ENCODE measurements around the gene CELF5. TPM values are rescaled to one million over a fixed set of nuclear protein-coding genes. Genes with fewer than 3 reads are reported as not detected.
A peak's percentile ranks its signal among the peaks of the same experiment; 100 is the strongest.

CELF5 gene
- total and polyA plus RNA-seq, 2 experiments from 2014 or later: 5.6 to 10.6 TPM

DNA sequence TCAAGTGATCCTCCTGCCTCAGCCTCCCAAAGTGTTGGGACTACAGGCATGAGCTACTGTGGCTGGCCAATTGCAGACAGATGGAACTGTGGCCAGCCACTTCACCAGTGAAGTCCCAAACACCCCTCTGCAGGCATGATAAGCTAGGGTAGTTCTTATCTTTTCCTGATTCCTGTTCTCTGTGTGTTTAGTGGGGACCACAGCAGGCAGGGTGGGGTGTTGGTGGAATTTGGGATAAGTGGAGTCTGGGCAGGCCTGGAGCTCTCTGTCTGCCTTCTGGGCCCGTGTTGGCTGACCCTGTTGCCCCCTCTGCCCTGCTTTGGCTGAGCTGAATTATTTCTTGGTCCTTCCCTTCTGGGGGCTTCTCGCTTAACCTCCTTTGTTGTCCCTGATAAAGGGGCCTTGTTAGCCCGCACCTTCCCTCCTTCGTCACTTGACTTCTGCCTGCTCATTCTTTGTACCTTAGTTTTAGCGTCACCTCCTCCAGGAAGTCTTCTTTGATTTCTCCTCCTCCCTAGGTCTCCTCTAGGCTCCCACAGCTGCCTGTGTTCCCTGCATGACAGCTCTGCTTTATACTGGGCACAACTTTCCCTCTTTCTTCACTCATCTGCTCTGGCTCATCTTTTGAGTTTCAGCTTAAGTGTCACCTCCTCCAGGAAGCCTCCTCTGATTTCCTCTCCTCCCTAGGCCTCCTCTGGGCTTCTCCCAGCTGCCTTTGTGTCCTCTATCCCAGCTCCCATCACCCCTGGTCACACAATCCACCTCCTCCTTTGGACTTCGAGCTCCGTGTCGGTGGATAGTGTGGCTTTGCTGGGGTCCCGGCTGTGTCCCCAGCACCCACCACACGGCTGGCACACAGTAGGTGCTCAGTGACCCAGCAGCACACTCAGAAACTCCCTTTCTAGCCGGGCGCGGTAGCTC, 40.5 kb upstream of the CELF5 start:
- H3K4me3 Mint-ChIP-seq: peak overlapping the region; percentile 98
- no peaks in the 10 kb centered on the region for H3K27me3 ChIP-seq (ENCODE audit: insufficient read depth)
- H3K4me1 ChIP-seq (ENCODE audit: insufficient read depth): peaks cover 6% of the 10 kb centered on the region; the same call in 1 of the 2 replicates
- H3K27me3 Mint-ChIP-seq (ENCODE audit: insufficient read depth, low read depth, poor library complexity): peaks cover 17% of the 10 kb centered on the region
- DNase-seq (ENCODE audit: low spot score): no peak
- H3K79me2 ChIP-seq (replicated peaks; ENCODE audit: insufficient read depth): peaks cover 31% of the 10 kb centered on the region
- no peak overlapping the region for H3K4me3 ChIP-seq
- ATAC-seq: no peak
- H3K36me3 Mint-ChIP-seq (ENCODE audit: low read depth): peaks cover 4% of the 10 kb centered on the region; the same call in 2 of the 3 replicates
- no peak overlapping the region for H3K27ac Mint-ChIP-seq
- H3K27ac ChIP-seq (ENCODE audit: low read depth): no peak overlapping the region
- H3K36me3 ChIP-seq (ENCODE audit: insufficient read depth): no peaks in the 10 kb centered on the region
- H3K4me1 Mint-ChIP-seq: peaks cover 18% of the 10 kb centered on the region
- no peaks in the 10 kb centered on the region for H3K9me2 ChIP-seq (ENCODE audit: insufficient read depth)
- H4K20me1 ChIP-seq (replicated peaks; ENCODE audit: insufficient read depth): peaks cover 16% of the 10 kb centered on the region
- no peaks in the 10 kb centered on the region for H3F3A ChIP-seq (replicated peaks; ENCODE audit: low read depth)
- TF ChIP-seq, protein P1, sequence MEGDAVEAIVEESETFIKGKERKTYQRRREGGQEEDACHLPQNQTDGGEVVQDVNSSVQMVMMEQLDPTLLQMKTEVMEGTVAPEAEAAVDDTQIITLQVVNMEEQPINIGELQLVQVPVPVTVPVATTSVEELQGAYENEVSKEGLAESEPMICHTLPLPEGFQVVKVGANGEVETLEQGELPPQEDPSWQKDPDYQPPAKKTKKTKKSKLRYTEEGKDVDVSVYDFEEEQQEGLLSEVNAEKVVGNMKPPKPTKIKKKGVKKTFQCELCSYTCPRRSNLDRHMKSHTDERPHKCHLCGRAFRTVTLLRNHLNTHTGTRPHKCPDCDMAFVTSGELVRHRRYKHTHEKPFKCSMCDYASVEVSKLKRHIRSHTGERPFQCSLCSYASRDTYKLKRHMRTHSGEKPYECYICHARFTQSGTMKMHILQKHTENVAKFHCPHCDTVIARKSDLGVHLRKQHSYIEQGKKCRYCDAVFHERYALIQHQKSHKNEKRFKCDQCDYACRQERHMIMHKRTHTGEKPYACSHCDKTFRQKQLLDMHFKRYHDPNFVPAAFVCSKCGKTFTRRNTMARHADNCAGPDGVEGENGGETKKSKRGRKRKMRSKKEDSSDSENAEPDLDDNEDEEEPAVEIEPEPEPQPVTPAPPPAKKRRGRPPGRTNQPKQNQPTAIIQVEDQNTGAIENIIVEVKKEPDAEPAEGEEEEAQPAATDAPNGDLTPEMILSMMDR (conservative IDR thresholded peaks at IDR 0.05; ENCODE audit: low read depth in 2 of 2): no peak
- no peak for TF ChIP-seq JUNB (IDR thresholded peaks at IDR 0.05; ENCODE audit: unreplicated experiment)
- no peak for TF ChIP-seq EZH2 (IDR thresholded peaks at IDR 0.05; ENCODE audit: low read depth, unreplicated experiment)
- no peak for TF ChIP-seq NANOG (IDR thresholded peaks at IDR 0.05; ENCODE audit: borderline replicate concordance)
- no peak for TF ChIP-seq POLR2AphosphoS5 (IDR thresholded peaks at IDR 0.05; ENCODE audit: low read depth)
- TF ChIP-seq CREB1 (CRISPR knock-in tag; IDR thresholded peaks at IDR 0.05; ENCODE audit: low read depth): no peak
- TF ChIP-seq EZH2phosphoT487 (IDR thresholded peaks at IDR 0.05; ENCODE audit: unreplicated experiment): no peak
- TF ChIP-seq, protein P2, sequence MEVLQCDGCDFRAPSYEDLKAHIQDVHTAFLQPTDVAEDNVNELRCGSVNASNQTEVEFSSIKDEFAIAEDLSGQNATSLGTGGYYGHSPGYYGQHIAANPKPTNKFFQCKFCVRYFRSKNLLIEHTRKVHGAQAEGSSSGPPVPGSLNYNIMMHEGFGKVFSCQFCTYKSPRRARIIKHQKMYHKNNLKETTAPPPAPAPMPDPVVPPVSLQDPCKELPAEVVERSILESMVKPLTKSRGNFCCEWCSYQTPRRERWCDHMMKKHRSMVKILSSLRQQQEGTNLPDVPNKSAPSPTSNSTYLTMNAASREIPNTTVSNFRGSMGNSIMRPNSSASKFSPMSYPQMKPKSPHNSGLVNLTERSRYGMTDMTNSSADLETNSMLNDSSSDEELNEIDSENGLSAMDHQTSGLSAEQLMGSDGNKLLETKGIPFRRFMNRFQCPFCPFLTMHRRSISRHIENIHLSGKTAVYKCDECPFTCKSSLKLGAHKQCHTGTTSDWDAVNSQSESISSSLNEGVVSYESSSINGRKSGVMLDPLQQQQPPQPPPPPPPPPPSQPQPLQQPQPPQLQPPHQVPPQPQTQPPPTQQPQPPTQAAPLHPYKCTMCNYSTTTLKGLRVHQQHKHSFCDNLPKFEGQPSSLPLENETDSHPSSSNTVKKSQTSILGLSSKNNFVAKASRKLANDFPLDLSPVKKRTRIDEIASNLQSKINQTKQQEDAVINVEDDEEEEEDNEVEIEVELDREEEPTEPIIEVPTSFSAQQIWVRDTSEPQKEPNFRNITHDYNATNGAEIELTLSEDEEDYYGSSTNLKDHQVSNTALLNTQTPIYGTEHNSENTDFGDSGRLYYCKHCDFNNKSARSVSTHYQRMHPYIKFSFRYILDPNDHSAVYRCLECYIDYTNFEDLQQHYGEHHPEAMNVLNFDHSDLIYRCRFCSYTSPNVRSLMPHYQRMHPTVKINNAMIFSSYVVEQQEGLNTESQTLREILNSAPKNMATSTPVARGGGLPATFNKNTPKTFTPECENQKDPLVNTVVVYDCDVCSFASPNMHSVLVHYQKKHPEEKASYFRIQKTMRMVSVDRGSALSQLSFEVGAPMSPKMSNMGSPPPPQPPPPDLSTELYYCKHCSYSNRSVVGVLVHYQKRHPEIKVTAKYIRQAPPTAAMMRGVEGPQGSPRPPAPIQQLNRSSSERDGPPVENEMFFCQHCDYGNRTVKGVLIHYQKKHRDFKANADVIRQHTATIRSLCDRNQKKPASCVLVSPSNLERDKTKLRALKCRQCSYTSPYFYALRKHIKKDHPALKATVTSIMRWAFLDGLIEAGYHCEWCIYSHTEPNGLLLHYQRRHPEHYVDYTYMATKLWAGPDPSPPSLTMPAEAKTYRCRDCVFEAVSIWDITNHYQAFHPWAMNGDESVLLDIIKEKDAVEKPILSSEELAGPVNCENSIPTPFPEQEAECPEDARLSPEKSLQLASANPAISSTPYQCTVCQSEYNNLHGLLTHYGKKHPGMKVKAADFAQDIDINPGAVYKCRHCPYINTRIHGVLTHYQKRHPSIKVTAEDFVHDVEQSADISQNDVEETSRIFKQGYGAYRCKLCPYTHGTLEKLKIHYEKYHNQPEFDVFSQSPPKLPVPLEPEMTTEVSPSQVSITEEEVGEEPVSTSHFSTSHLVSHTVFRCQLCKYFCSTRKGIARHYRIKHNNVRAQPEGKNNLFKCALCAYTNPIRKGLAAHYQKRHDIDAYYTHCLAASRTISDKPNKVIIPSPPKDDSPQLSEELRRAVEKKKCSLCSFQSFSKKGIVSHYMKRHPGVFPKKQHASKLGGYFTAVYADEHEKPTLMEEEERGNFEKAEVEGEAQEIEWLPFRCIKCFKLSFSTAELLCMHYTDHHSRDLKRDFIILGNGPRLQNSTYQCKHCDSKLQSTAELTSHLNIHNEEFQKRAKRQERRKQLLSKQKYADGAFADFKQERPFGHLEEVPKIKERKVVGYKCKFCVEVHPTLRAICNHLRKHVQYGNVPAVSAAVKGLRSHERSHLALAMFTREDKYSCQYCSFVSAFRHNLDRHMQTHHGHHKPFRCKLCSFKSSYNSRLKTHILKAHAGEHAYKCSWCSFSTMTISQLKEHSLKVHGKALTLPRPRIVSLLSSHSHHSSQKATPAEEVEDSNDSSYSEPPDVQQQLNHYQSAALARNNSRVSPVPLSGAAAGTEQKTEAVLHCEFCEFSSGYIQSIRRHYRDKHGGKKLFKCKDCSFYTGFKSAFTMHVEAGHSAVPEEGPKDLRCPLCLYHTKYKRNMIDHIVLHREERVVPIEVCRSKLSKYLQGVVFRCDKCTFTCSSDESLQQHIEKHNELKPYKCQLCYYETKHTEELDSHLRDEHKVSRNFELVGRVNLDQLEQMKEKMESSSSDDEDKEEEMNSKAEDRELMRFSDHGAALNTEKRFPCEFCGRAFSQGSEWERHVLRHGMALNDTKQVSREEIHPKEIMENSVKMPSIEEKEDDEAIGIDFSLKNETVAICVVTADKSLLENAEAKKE (CRISPR knock-in tag; IDR thresholded peaks at IDR 0.05): no peak
- H2AFZ ChIP-seq: peak overlapping the region; percentile 90
- H3K9me3 Mint-ChIP-seq: no peaks in the 10 kb centered on the region
- no peak overlapping the region for H3K4me2 ChIP-seq

Measured in GM23338 (cell line).